Measurements from ENCODE around the gene WNK1. TPM values are rescaled to one million over a fixed set of nuclear protein-coding genes. Genes with fewer than 3 reads are reported as not detected.

The WNK1 gene
- total RNA-seq, 4 donors from 2014 or later, result 222 to 407 (median 322) TPM

DNA sequence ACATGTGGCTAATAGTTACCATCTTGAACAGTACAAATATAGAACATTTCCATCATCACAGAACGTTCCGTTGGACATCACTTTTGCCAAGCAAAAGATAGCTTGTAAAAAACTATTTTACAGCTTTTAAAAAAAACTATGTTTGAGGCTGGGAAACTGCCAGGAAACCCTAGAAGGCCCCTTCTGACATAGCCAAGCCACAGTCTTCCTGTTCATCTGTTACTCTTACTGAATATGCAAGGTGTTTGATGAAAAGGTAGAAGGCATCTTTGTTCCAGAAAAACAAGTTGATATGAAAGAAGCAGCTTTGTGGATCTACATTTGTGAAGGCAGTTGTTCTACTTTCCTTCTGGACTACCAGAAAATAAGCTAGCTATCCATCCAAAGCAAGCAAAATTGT lies 23.6 kb upstream of the WNK1 start:
- no peak for DNase-seq (ENCODE audit: low spot score)
- ATAC-seq (ENCODE audit: low FRiP score), result no peak
- TF ChIP-seq, protein P1, sequence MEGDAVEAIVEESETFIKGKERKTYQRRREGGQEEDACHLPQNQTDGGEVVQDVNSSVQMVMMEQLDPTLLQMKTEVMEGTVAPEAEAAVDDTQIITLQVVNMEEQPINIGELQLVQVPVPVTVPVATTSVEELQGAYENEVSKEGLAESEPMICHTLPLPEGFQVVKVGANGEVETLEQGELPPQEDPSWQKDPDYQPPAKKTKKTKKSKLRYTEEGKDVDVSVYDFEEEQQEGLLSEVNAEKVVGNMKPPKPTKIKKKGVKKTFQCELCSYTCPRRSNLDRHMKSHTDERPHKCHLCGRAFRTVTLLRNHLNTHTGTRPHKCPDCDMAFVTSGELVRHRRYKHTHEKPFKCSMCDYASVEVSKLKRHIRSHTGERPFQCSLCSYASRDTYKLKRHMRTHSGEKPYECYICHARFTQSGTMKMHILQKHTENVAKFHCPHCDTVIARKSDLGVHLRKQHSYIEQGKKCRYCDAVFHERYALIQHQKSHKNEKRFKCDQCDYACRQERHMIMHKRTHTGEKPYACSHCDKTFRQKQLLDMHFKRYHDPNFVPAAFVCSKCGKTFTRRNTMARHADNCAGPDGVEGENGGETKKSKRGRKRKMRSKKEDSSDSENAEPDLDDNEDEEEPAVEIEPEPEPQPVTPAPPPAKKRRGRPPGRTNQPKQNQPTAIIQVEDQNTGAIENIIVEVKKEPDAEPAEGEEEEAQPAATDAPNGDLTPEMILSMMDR (IDR thresholded peaks at IDR 0.05), result no peak

DNA sequence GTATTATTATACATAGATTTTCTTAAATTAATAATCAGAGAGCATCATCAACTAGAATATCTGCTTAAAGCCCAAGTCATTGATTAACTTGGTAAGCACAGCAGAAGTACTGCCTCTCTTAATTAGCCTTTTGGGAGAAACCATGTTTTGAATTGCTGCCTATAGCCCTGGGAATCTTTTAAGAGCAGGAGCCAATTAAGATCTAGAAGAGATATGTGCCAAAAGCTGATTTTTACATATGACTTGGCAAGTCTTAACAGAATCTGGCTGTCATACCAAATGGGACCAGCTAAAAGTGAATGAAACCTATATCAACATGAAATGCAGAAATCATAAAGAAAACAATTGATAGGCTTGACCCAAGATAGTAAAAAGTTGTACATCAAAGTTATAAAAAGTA lies 23.2 kb upstream of the WNK1 start:
- TF ChIP-seq, protein P1 (IDR thresholded peaks at IDR 0.05), result no peak
- ATAC-seq (ENCODE audit: low FRiP score) (no peak), DNase-seq (ENCODE audit: low spot score) (no peak)

DNA sequence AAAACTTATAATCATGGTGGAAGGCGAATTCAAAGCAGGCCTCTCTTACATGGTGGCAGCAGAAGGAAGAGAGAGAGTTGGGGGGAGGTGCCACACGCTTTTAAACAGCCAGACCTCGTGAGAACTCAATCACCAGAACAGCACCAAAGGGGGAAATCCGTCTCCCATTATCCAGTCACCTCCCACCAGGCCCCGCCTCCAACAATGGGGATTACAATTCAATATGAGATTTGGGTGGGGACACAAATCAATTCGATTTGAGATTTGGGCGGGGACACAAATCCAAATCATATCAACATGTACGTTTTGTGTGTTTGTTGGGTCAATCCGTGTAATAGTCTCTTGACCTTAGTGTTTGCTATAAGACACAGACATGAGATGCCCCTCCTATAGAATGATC lies 21.8 kb upstream of the WNK1 start:
- TF ChIP-seq, protein P1 (IDR thresholded peaks at IDR 0.05), result no peak
- ATAC-seq (ENCODE audit: low FRiP score) (no peak), DNase-seq (ENCODE audit: low spot score) (no peak)

DNA sequence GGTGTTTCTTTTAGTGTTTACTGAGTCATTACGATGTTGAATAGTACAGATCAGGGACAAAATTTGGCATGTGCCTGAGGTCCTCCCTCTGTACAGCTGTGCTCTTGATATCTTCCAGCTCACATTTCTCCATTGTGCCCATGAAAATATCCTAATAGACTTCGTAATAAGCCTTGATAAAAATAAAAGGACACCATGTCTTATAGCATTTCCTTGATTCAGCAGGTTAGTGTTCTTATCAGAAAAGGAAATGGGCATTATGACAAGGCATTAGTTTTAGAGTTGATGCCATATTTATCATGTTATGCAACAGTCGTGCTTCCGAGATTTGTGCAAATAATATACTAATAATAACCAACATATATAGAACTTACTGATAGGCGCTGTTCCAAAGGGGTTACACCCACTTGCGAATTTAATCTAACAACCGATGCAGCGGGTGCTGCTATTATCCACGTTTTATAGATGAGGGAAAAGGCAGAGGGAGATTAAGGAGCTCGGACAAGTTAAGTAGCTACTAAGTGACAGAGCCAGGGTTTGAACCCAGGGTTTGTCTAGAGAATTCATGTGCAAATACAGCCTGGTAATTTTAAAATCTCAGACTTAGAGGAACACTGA lies 15.1 kb upstream of the WNK1 start:
- no peak for DNase-seq (ENCODE audit: low spot score)
- TF ChIP-seq, protein P1 (IDR thresholded peaks at IDR 0.05), result no peak
- ATAC-seq (ENCODE audit: low FRiP score), result no peak

DNA sequence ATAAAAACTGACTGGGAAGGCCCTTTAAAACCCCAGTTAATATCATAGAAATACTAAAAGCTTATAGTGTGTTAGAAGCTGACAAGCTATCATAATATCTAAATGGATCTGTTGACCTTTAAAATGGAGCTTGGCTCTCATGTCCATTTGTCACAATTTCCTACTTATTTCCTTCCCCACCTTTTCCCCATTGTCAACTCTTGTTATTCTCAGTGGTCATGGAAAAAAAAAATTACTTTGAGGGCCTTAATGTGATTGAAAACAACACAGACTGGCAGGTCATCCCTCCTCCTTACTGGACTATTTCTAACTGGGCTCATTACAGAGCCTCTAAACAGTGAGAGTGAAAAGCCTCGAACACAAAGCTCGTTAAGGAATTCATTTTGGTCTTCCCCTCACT lies 13.7 kb upstream of the WNK1 start:
- no peak for DNase-seq (ENCODE audit: low spot score)
- TF ChIP-seq, protein P1 (IDR thresholded peaks at IDR 0.05), result no peak
- ATAC-seq (ENCODE audit: low FRiP score), result no peak

DNA sequence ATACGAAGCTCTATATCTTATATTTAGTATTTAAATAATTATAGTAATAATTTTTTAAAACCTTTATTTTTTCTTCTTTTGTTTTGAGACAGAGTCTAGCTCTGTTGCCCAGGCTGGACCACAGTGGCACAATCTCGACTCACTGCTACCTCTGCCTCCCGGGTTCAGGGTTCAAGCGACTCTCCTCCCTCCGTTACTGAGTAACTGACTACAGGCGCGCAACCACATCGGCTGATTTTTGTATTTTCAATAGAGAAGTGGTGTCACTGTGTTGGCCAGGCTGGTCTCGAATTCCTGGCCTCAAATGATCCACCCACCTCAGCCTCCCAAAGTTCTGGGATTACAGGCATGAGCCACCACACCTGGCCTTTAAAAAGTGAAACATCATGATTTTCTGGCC lies 13.0 kb upstream of the WNK1 start:
- TF ChIP-seq, protein P1 (IDR thresholded peaks at IDR 0.05), result no peak
- ATAC-seq (ENCODE audit: low FRiP score) (no peak), DNase-seq (ENCODE audit: low spot score) (no peak)

DNA sequence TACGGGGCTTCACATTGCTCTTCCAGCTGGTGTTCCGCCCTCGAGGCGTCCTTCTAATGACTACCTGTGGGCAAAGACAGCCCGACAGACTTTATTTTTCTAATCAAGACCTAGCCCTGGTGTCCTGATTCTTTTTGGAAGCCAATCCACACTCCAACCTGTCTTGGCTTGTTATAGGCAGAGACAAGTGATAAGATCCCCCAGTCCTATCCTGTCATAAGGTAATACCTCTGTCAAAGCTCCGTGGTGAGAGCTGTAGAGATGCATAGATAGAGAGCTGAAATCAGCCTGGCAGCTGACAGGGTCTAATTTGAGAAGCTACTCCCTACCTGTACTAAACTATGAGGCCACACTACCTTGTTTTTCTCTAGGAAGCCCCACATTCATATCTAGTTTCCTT lies 11.5 kb upstream of the WNK1 start:
- ATAC-seq (ENCODE audit: low FRiP score) (no peak), DNase-seq (ENCODE audit: low spot score) (no peak)
- TF ChIP-seq, protein P1 (IDR thresholded peaks at IDR 0.05), result no peak
